DOHH2 (cell line): ENCODE results near the gene MMEL1.

Experiments
- H3F3A ChIP-seq: fragments of 200-600 bp; sonication (generic), shearing (Covaris generic); 2 replicates; pipeline ENCODE4 v1.6.0; 2016; ENCODE audit warnings: antibody characterized with exemption, mild to moderate bottlenecking; ENCODE audit not compliant: control insufficient read depth, insufficient read depth
- H3K27ac ChIP-seq: fragments of 200-600 bp; sonication (generic); 2 replicates; pipeline ENCODE4 v1.5.1; 2014; ENCODE audit warnings: low read depth, mild to moderate bottlenecking, low read length, moderate library complexity
- H3K27me3 ChIP-seq: fragments of 200-600 bp; sonication (generic); 2 replicates; pipeline ENCODE4 v1.6.1; 2014; ENCODE audit warnings: mild to moderate bottlenecking, low read length, mixed read lengths; ENCODE audit not compliant: control insufficient read depth
- H3K36me3 ChIP-seq: fragments of 200-600 bp; sonication (generic); 2 replicates; pipeline ENCODE4 v1.6.1; 2014; ENCODE audit warnings: mild to moderate bottlenecking, low read length, moderate library complexity, mixed read lengths; ENCODE audit not compliant: control insufficient read depth
- H3K4me1 ChIP-seq: fragments of 200-600 bp; sonication (generic); 2 replicates; pipeline ENCODE4 v1.6.1; 2014; ENCODE audit warnings: mild to moderate bottlenecking, low read length, mixed read lengths; ENCODE audit not compliant: control insufficient read depth
- H3K4me2 ChIP-seq: fragments of 200-600 bp; sonication (generic); 2 replicates; pipeline ENCODE4 v1.6.0; 2014; ENCODE audit warnings: mild to moderate bottlenecking, low read length, moderate library complexity
- H3K4me3 ChIP-seq: fragments of 200-600 bp; sonication (generic); 2 replicates; pipeline ENCODE4 v1.5.1; 2014; ENCODE audit warnings: mild to moderate bottlenecking, low read length, mixed read lengths
- H3K79me2 ChIP-seq: fragments of 200-600 bp; sonication (generic); 2 replicates; pipeline ENCODE4 v1.6.1; 2014; ENCODE audit warnings: mild to moderate bottlenecking, low read length, mixed read lengths; ENCODE audit not compliant: control insufficient read depth
- H3K9me2 ChIP-seq: fragments of 200-600 bp; sonication (generic); replicated peaks from 2 replicates; pipeline ENCODE4 v1.6.1; 2014; ENCODE audit warnings: mild to moderate bottlenecking, low read length, mixed read lengths; ENCODE audit not compliant: control insufficient read depth
- H3K9me3 ChIP-seq: fragments of 200-600 bp; sonication (generic); 2 replicates; pipeline ENCODE4 v1.6.1; 2014; ENCODE audit warnings: antibody characterized with exemption, low read length, mixed read lengths; ENCODE audit not compliant: control insufficient read depth, insufficient read depth
- H4K20me1 ChIP-seq: fragments of 200-600 bp; sonication (generic); 2 replicates; pipeline ENCODE4 v1.6.0; 2014; ENCODE audit warnings: low read depth, mild to moderate bottlenecking, antibody characterized with exemption, low read length, moderate library complexity; ENCODE audit not compliant: control insufficient read depth, insufficient read depth
- CTCF ChIP-seq: fragments of 200-600 bp; sonication (generic); IDR thresholded peaks from one replicate; pipeline ENCODE4 v1.5.1; 2014; ENCODE audit warnings: antibody characterized with exemption, mild to moderate bottlenecking, low read depth, low read length; ENCODE audit not compliant: poor library complexity, severe bottlenecking
- EZH2phosphoT487 ChIP-seq: fragments of 200-600 bp; sonication (generic); IDR thresholded peaks from 2 replicates; pipeline ENCODE4 v1.6.1; 2017; ENCODE audit warnings: borderline replicate concordance, mild to moderate bottlenecking, antibody characterized with exemption, low read length, moderate library complexity, mixed read lengths

Gene MMEL1

DNA sequence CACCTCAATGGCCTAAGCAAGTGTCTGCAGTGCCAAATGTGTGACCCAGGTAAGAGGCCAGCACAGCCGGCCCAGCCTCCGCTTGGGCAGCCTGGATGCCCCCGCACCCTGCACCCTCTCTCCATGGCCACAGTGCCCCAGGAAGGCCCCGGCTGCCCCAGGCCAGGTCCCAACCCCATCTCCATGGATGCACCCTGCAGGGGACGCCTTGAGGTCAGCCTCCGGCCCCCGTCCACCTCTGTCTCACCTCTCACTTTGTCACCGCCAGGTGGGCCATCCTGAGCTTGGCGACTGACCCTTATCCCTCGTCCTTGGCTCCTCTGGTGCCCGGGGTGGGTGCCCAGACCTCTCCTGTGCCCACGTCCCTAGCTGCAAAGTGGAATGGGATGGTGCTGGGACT is 74.4 kb downstream of the MMEL1 start:
- Histone ChIP-seq H3K4me3 (no peak overlapping the region), H3K79me2 (no peaks in the 10 kb centered on the region), H3K36me3 (no peaks in the 10 kb centered on the region), H4K20me1 (no peaks in the 10 kb centered on the region), H3F3A (no peaks in the 10 kb centered on the region), H3K4me2 (no peak overlapping the region), H3K27ac (no peak overlapping the region), H3K9me3 (no peaks in the 10 kb centered on the region), H3K27me3 (no peaks in the 10 kb centered on the region), H3K9me2 (no peaks in the 10 kb centered on the region), H3K4me1 (peaks cover 27% of the 10 kb centered on the region)
- no peak for TF ChIP-seq EZH2phosphoT487
- TF ChIP-seq CTCF, result no peak

GRCh38 chr1:2557482-2558400 is 75.1 kb downstream of the MMEL1 start:
- no peaks in the 10 kb centered on the region for H3K36me3 ChIP-seq
- peak overlapping the region; percentile 63 for H3K4me2 ChIP-seq
- H3K4me3 ChIP-seq, result no peak overlapping the region
- no peak for TF ChIP-seq CTCF
- no peak for TF ChIP-seq EZH2phosphoT487
- no peaks in the 10 kb centered on the region for H4K20me1 ChIP-seq
- H3K9me3 ChIP-seq, result no peaks in the 10 kb centered on the region
- no peaks in the 10 kb centered on the region for H3K9me2 ChIP-seq
- no peaks in the 10 kb centered on the region for H3F3A ChIP-seq
- H3K79me2 ChIP-seq, result no peaks in the 10 kb centered on the region
- peaks cover 27% of the 10 kb centered on the region for H3K4me1 ChIP-seq
- H3K27me3 ChIP-seq, result no peaks in the 10 kb centered on the region
- no peak overlapping the region for H3K27ac ChIP-seq

DNA sequence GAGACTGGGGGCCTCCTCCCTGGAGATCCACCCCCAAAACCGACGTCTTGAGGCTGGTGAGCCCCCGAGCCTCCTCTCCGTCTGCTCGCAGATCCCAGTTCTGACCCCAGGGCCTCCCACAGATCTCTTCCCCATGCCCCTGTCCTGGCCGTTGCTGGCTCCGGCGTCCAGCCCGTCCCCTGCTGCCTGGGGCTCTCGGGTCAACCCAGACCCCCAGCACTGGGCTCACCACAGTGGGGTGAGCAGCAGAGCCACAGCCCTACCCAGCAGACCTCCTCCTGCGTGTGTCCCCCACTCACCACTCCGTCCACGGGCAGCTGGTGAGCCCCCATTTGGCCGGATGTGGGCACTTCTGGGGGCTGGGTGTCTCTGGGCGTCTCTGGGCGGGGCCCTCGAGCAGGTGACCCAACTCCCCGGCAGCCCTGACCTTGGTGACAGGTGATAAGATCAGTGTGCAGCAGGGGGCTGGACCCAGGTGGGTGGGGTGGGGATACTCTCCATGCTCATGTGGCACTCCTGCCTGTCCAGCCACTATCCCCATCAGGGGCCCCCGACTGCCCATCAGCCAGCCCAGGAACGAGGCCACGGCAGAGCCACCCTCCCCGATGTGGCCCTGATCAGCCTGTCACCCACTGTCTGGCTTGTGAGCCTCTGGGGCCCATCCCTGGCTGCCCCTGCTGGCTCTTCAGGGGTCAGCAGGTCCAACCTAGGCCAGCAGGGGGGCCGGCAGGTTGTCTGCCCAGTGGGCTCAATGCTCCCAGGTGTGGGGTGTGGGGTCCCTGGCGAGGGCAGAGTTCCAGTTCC is 75.9 kb downstream of the MMEL1 start:
- Histone ChIP-seq H3K9me3 (no peaks in the 10 kb centered on the region), H4K20me1 (no peaks in the 10 kb centered on the region), H3K27me3 (no peaks in the 10 kb centered on the region), H3K9me2 (no peaks in the 10 kb centered on the region), H3K36me3 (no peaks in the 10 kb centered on the region), H3K79me2 (no peaks in the 10 kb centered on the region), H3F3A (no peaks in the 10 kb centered on the region), H3K4me1 (peaks cover 27% of the 10 kb centered on the region), H3K4me3 (peak overlapping the region; percentile 71), H3K27ac (peak overlapping the region; percentile 32; the same call in 1 of the 2 replicates), H3K4me2 (peak overlapping the region; percentile 63)
- TF ChIP-seq EZH2phosphoT487, result no peak
- no peak for TF ChIP-seq CTCF
